OCI-LY1 (cell line): Measurements from ENCODE around the gene KPTN.

Experiments
- H2AFZ ChIP-seq: fragments of 200-600 bp; sonication (generic), shearing (Covaris generic); 2 replicates; pipeline ENCODE4 v1.6.0; 2014; ENCODE audit warnings: antibody characterized with exemption, mild to moderate bottlenecking, low read length
- H3F3A ChIP-seq: fragments of 200-600 bp; sonication (generic), shearing (Covaris generic); 2 replicates; pipeline ENCODE4 v1.6.0; 2014; ENCODE audit warnings: mild to moderate bottlenecking, antibody characterized with exemption, low read length, moderate library complexity; ENCODE audit not compliant: insufficient read depth
- H3K27ac ChIP-seq: fragments of 200-600 bp; sonication (generic); 2 replicates; pipeline ENCODE4 v1.5.1; 2014; ENCODE audit warnings: low read length, mixed run types, mild to moderate bottlenecking, low read depth; ENCODE audit not compliant: poor library complexity, severe bottlenecking
- H3K27me3 ChIP-seq: fragments of 200-600 bp; sonication (generic); 2 replicates; pipeline ENCODE4 v1.6.0; 2014; ENCODE audit warnings: antibody characterized with exemption, mild to moderate bottlenecking, low read length, moderate library complexity; ENCODE audit not compliant: insufficient read depth
- H3K36me3 ChIP-seq: fragments of 200-600 bp; sonication (generic); 2 replicates; pipeline ENCODE4 v1.6.1; 2014; ENCODE audit warnings: mild to moderate bottlenecking, antibody characterized with exemption, low read length, moderate library complexity, mixed read lengths; ENCODE audit not compliant: insufficient read depth
- H3K4me1 ChIP-seq: fragments of 200-600 bp; sonication (generic); 2 replicates; pipeline ENCODE4 v1.5.1; 2014; ENCODE audit warnings: mild to moderate bottlenecking, low read length, moderate library complexity; ENCODE audit not compliant: insufficient read depth, severe bottlenecking
- H3K4me2 ChIP-seq: fragments of 200-600 bp; sonication (generic), shearing (Covaris generic); 2 replicates; pipeline ENCODE4 v1.6.1; 2014; ENCODE audit warnings: low read length
- H3K4me3 ChIP-seq: fragments of 200-600 bp; sonication (generic); 2 replicates; pipeline ENCODE4 v1.5.1; 2014; ENCODE audit warnings: low read length, low read depth, mild to moderate bottlenecking, mixed read lengths; ENCODE audit not compliant: poor library complexity, severe bottlenecking
- H3K79me2 ChIP-seq: fragments of 200-600 bp; shearing (Covaris generic); 2 replicates; pipeline ENCODE4 v1.6.1; 2016; ENCODE audit warnings: mixed run types, low read length, mixed read lengths; ENCODE audit not compliant: insufficient read depth
- H3K9ac ChIP-seq: fragments of 200-600 bp; sonication (generic), shearing (Covaris generic); 2 replicates; pipeline ENCODE4 v1.6.1; 2014; ENCODE audit warnings: mild to moderate bottlenecking, low read length, mixed read lengths
- H3K9me2 ChIP-seq: fragments of 200-600 bp; sonication (generic), shearing (Covaris generic); 2 replicates; pipeline ENCODE4 v1.6.1; 2014; ENCODE audit warnings: low read depth, mild to moderate bottlenecking, low read length, mixed read lengths
- H3K9me3 ChIP-seq: fragments of 200-600 bp; shearing (Covaris generic); 2 replicates; pipeline ENCODE4 v1.6.1; 2014; ENCODE audit warnings: low read length, mixed read lengths
- H4K20me1 ChIP-seq: fragments of 200-600 bp; sonication (generic), shearing (Covaris generic); 2 replicates; pipeline ENCODE4 v1.6.0; 2016; ENCODE audit warnings: mild to moderate bottlenecking, low read length; ENCODE audit not compliant: insufficient read depth
- EZH2 ChIP-seq: fragments of 200-600 bp; sonication (generic), shearing (Covaris generic); IDR thresholded peaks from 2 replicates; pipeline ENCODE4 v1.8.0; 2017; ENCODE audit warnings: borderline replicate concordance, mixed run types, mild to moderate bottlenecking, antibody characterized with exemption, low read length, moderate library complexity, mixed read lengths
- TF ChIP-seq, protein P1 (sequence below): fragments of 200-600 bp; sonication (generic), shearing (Covaris generic); IDR thresholded peaks from 2 replicates; pipeline ENCODE4 v1.5.1; 2017; ENCODE audit warnings: mild to moderate bottlenecking, antibody characterized with exemption, low read length, moderate library complexity, mixed read lengths

The KPTN gene

DNA sequence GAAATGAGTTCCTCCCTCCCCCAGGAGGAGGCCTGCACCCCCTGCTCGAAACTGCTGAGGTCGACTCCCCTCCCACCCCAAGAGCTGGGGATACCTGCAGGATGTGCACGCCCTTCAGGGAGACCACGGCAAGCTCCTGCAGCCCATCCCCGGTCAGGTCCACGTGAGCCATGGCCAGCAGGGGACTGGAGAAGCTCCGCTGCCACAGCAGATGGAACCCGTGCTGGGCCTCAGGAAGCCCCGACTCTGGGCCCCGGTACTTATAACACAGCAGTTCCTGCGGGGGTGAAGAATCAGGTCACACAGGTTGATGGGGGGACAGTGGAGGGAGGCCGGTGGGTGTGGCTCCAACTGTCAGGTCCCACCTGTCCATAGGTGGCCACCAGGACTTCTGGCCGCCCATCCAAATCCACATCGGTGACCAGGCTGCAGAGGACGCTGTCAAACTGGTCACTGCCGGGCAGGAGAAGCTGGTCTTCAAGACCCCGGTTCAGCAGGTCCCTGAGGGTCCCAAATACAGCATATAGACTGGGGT lies 7.5 kb downstream of the KPTN start:
- no peak overlapping the region for H3K4me2 ChIP-seq
- H3K9me3 ChIP-seq: no peaks in the 10 kb centered on the region

DNA sequence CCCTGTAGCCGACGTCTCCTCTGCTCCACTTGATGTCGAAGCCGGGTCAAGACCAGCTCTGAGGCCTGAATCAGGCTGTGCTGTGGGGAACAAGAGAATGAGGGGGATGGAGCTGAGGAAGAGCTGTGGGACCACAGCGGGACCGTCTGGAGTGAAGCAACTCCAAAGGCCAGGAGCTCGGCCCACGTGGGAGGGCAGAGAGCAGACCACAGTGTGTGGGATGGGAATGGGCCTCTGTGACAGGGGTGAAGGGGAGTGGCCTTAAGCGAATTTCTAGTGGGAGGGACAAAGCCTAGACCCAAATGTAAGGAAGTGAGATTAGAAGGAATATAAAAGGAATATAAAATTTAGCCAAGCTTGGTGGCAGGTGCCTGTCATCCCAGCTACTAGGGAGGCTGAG lies 8.6 kb downstream of the KPTN start:
- TF ChIP-seq, protein P1, sequence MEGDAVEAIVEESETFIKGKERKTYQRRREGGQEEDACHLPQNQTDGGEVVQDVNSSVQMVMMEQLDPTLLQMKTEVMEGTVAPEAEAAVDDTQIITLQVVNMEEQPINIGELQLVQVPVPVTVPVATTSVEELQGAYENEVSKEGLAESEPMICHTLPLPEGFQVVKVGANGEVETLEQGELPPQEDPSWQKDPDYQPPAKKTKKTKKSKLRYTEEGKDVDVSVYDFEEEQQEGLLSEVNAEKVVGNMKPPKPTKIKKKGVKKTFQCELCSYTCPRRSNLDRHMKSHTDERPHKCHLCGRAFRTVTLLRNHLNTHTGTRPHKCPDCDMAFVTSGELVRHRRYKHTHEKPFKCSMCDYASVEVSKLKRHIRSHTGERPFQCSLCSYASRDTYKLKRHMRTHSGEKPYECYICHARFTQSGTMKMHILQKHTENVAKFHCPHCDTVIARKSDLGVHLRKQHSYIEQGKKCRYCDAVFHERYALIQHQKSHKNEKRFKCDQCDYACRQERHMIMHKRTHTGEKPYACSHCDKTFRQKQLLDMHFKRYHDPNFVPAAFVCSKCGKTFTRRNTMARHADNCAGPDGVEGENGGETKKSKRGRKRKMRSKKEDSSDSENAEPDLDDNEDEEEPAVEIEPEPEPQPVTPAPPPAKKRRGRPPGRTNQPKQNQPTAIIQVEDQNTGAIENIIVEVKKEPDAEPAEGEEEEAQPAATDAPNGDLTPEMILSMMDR: no peak
- no peak for TF ChIP-seq EZH2

More for the DNA sequence above, 7.5 kb downstream of the KPTN start:
- H3K27me3 ChIP-seq: no peaks in the 10 kb centered on the region
- H3K4me1 ChIP-seq: no peaks in the 10 kb centered on the region
- H3K79me2 ChIP-seq: no peaks in the 10 kb centered on the region
- no peaks in the 10 kb centered on the region for H3K9me2 ChIP-seq
- TF ChIP-seq, protein P1: no peak
- no peak for TF ChIP-seq EZH2
- no peaks in the 10 kb centered on the region for H3K36me3 ChIP-seq
- H3K27ac ChIP-seq: no peak overlapping the region
- no peaks in the 10 kb centered on the region for H4K20me1 ChIP-seq
- H3K9ac ChIP-seq: no peak overlapping the region
- H2AFZ ChIP-seq: no peak overlapping the region
- no peak overlapping the region for H3K4me3 ChIP-seq
- H3F3A ChIP-seq: no peaks in the 10 kb centered on the region

DNA sequence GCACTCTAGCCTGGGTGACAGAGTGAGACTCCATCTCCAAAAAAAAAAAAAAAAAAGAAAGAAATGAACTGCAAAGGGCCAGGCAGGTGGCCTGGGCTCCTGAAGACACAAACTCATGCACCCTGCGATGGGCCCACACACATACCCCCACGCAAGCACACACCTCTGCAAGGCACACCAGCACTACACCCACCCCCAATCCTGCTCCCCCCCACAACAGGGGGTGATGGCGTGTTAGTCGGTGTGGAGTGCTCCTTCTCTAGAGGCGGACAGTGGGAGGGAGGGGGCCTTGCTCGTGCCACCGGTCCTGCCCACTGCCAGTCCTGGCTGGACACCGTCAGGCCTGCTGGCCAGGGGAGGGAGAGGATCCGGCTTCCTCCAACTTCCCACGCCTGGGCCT lies 10.7 kb downstream of the KPTN start:
- no peak overlapping the region for H3K27ac ChIP-seq
- H3K4me1 ChIP-seq: no peaks in the 10 kb centered on the region
- no peak overlapping the region for H2AFZ ChIP-seq
- H3K4me2 ChIP-seq: no peak overlapping the region
- H3K79me2 ChIP-seq: no peaks in the 10 kb centered on the region
- no peaks in the 10 kb centered on the region for H3F3A ChIP-seq
- H3K9me3 ChIP-seq: no peaks in the 10 kb centered on the region
- H3K36me3 ChIP-seq: no peaks in the 10 kb centered on the region
- no peaks in the 10 kb centered on the region for H4K20me1 ChIP-seq
- H3K27me3 ChIP-seq: no peaks in the 10 kb centered on the region
- H3K4me3 ChIP-seq: no peak overlapping the region
- no peak overlapping the region for H3K9ac ChIP-seq
- H3K9me2 ChIP-seq: no peaks in the 10 kb centered on the region
- TF ChIP-seq, protein P1: no peak
- TF ChIP-seq EZH2: no peak

More for the DNA sequence above, 8.6 kb downstream of the KPTN start:
- Histone ChIP-seq H3F3A (no peaks in the 10 kb centered on the region), H3K4me1 (no peaks in the 10 kb centered on the region), H3K27ac (no peak overlapping the region), H2AFZ (no peak overlapping the region), H3K27me3 (no peaks in the 10 kb centered on the region), H3K9me2 (no peaks in the 10 kb centered on the region), H3K9me3 (no peaks in the 10 kb centered on the region), H3K9ac (no peak overlapping the region), H3K4me3 (no peak overlapping the region), H3K79me2 (no peaks in the 10 kb centered on the region), H3K4me2 (no peak overlapping the region), H4K20me1 (no peaks in the 10 kb centered on the region), H3K36me3 (no peaks in the 10 kb centered on the region)
